Stimulated activated CD4-positive, alpha-beta T cell treated with anti-CD3 and anti-CD28 coated beads, TNF-alpha, amount 100 ng/mL, for 1 hour (primary cell): Measurements from ENCODE around the gene HNF1A.
"Not testable (repeated sequence)": the region's sequence is repeated elsewhere in the genome, so short reads cannot be mapped to it uniquely, and the experiment has no call there.

ENCODE experiments used
- DNase-seq, 3 donors: peaks; one replicate each; pipeline ENCODE4 v3.0.0-alpha.2; 2020; ENCODE audit warnings: low read depth in 3 of 3, low spot score in 1 of 3

The HNF1A gene

DNA sequence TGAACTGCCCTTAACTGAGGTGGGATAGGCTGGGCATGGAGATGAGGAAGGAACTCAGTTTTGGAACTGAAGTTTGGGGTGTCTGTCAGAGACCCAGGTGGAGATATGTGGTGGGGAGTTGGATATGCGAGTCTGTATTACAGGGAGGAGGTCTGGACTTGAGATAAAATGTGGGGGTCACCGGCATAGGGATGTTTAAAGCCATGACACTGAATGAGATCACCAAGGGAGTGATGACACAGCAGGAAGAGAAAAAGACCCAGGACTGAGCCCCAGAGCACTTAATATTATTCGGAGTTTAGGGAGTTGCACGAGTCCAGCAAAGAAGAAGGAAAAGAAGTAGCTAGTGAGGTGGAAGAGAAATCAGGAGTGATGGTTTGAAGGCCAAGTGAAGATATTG is 64.7 kb downstream of the HNF1A start:
- no peak for DNase-seq

DNA sequence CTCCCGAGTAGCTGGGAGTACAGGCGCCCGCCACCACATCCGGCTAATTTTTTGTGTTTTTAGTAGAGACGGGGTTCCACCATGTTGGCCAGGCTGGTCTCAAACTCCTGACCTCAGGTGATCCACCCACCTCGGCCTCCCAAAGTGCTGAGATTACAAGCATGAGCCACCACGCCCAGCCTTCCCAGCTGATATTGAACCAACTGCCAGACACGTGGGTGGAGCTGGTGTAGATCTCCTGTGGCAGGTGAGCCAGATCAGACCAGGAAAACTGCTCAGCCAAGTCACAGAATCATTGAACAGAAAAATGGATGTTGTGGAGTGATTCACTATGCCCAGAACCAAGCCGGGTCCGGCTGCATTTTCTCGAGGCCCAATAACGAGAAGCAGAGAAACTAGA is 69.1 kb downstream of the HNF1A start:
- DNase-seq = not testable (repeated sequence)

DNA sequence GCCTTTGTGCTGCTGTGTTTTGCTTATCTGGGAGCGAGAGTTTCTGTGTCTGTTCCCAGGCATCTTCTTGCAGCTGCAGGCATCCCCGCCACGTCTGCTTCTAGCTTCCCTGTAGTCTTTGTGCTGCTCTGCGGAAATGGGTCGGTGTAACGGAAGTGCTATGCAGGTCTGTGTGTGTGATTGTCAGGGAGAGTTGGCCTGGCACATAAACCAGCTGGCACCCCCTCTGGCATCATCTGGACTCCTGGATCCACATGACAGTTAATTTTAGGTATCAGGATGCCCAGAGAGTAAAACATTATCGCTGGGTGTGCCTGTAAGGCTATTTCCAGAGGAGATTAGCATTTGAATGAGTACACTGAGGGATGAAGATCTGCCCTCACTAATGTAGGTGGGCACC is 70.1 kb downstream of the HNF1A start:
- no peak for DNase-seq

DNA sequence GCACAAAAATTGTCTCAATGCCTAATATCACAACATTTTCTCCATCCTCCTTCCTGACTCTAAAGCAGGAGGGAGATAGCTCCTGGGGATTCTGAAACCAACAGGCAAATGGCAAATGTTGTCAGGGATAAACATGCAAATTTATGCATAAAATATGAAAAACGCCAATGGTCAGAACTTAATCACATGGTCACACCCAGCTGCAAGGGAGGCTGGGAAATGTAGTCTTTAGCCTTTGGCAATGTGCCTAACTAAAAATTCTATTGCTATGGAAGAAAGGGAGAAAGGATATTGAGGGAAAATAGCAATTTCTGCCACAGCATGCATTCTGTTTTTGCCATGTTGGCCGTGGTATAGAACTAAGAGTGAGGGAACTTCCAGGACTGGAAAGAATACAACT is 72.4 kb downstream of the HNF1A start:
- no peak for DNase-seq
